GM12878 (cell line): ENCODE data around the gene MAST4.

Experiments used
- CREB1 ChIP-seq: IDR thresholded peaks from 2 replicates; pipeline ENCODE4 v1.6.1; 2012; ENCODE audit warnings: low read depth, mild to moderate bottlenecking, inconsistent platforms
- CTCF ChIP-seq, 3 experiments: IDR thresholded peaks in 2 of 3; conservative IDR thresholded peaks in 1 of 3; 2 replicates each; pipeline ENCODE4 v1.5.1; 2011; ENCODE audit warnings: low read depth in 3 of 3, low read length in 3 of 3, mild to moderate bottlenecking in 3 of 3, control low read depth in 2 of 3, moderate library complexity in 2 of 3, inconsistent platforms in 1 of 3, mixed read lengths in 1 of 3; ENCODE audit not compliant: control insufficient read depth in 2 of 3, insufficient read depth in 1 of 3; ENCODE audit errors: extremely low read depth in 1 of 3
- EGR1 ChIP-seq, 2 experiments: IDR thresholded peaks; 1 replicate in 1 of 2; 2 replicates in 1 of 2; pipeline ENCODE4 v1.6.1; 2011 to 2012; ENCODE audit warnings: low read depth in 2 of 2, low read length in 2 of 2, borderline replicate concordance in 1 of 2, mild to moderate bottlenecking in 1 of 2, moderate library complexity in 1 of 2
- EZH2 ChIP-seq: IDR thresholded peaks from 2 replicates; pipeline ENCODE4 v1.6.1; 2012; ENCODE audit warnings: low read depth, mild to moderate bottlenecking, control low read depth, inconsistent platforms, low read length, borderline replicate concordance; ENCODE audit not compliant: control insufficient read depth
- REST ChIP-seq: IDR thresholded peaks from 2 replicates; pipeline ENCODE4 v1.6.1; 2012; ENCODE audit warnings: mild to moderate bottlenecking, low read depth, low read length
- ZNF274 ChIP-seq: IDR thresholded peaks from one replicate; pipeline ENCODE4 v1.8.0; 2011; ENCODE audit not compliant: insufficient read length, insufficient read depth

GRCh38 chr5:67043796-67044511 is 447.8 kb downstream of the MAST4 start:
- no peak for TF ChIP-seq REST
- TF ChIP-seq CTCF (IDR thresholded peaks at IDR 0.05 in 2 of 3, conservative IDR thresholded peaks at IDR 0.05 in 1 of 3; ENCODE audit: control insufficient read depth in 2 of 3, extremely low read depth in 1 of 3, insufficient read depth in 1 of 3, low read depth in 3 of 3, low read length in 3 of 3) = no peak
- TF ChIP-seq ZNF274 = no peak
- TF ChIP-seq CREB1 = no peak
- no peak for TF ChIP-seq EZH2
- no peak for TF ChIP-seq EGR1 (IDR thresholded peaks at IDR 0.05; ENCODE audit: borderline replicate concordance in 1 of 2, low read depth in 2 of 2, low read length in 2 of 2)
